Stimulated activated CD4-positive, alpha-beta T cell treated with anti-CD3 and anti-CD28 coated beads, Interleukin-2, amount 100 ng/mL, for 4 hours (primary cell): ENCODE results near the gene HES4.
"Not testable (repeated sequence)": the region's sequence is repeated elsewhere in the genome, so short reads cannot be mapped to it uniquely, and the experiment has no call there.

Source experiments
- DNase-seq: peaks from one replicate; pipeline ENCODE4 v3.0.0-alpha.2; 2020; ENCODE audit warnings: low read depth

HES4 gene

GRCh38 chr1:1033009-1033587, 33.2 kb upstream of the HES4 start:
- DNase-seq = peak; percentile 95

GRCh38 chr1:1032424-1032823, 32.5 kb upstream of the HES4 start:
- DNase-seq = no peak

DNA sequence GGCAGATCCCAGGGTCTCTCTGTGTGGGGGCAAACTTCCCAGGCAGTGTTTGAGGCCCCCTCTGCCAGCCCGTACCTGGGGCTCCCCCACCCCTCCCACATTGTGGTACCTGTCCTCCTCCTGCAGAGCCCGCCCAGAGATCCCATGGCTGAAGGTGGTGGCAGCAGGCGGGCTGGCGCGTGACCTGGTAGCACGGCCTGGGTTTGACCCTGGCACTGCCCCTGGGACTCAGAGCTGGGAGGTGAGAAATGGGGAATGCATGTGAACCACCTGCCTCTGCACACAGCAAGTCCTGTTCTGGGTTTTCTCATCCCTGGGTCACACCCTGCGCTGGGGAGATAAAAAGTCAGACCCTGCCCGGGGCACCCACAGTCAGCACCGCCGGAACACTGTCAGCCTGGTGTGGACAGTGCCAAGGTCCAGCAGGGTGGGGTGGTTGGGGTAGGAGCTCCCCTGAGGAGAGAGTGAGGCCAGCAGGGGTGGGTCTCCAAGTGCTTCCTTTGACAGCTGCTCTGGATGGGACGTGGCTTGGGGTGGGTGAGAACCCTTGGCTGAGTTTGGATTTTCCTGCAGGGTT, 31.9 kb upstream of the HES4 start:
- DNase-seq = no peak

GRCh38 chr1:1030867-1031658, 31.2 kb upstream of the HES4 start:
- DNase-seq = not testable (repeated sequence)

DNA sequence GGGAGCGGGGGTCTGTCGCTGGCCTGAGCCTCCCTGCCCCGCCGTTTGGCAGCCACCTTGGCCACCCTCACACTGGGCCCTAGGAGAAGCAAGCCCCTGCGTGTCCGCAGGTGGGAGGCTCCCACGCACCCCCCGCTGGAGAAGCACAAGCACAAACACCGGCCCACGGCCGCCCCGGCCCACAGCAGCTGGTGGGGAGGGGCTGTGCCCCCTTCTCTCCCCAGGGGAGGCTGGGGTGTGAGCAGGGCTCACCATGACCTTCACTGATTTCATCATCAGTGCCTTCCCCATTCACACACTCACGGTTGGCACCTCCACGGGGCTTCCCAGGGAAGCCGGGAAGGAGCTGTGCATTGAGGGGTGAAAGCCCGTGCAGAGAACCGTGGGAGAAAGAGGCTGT, 27.9 kb upstream of the HES4 start:
- no peak for DNase-seq

- DNase-seq = no peak
These were observed 26.9 kb upstream of the HES4 start for GRCh38 chr1:1026599-1027413.

GRCh38 chr1:1025730-1026129, 25.8 kb upstream of the HES4 start:
- DNase-seq = no peak

DNA sequence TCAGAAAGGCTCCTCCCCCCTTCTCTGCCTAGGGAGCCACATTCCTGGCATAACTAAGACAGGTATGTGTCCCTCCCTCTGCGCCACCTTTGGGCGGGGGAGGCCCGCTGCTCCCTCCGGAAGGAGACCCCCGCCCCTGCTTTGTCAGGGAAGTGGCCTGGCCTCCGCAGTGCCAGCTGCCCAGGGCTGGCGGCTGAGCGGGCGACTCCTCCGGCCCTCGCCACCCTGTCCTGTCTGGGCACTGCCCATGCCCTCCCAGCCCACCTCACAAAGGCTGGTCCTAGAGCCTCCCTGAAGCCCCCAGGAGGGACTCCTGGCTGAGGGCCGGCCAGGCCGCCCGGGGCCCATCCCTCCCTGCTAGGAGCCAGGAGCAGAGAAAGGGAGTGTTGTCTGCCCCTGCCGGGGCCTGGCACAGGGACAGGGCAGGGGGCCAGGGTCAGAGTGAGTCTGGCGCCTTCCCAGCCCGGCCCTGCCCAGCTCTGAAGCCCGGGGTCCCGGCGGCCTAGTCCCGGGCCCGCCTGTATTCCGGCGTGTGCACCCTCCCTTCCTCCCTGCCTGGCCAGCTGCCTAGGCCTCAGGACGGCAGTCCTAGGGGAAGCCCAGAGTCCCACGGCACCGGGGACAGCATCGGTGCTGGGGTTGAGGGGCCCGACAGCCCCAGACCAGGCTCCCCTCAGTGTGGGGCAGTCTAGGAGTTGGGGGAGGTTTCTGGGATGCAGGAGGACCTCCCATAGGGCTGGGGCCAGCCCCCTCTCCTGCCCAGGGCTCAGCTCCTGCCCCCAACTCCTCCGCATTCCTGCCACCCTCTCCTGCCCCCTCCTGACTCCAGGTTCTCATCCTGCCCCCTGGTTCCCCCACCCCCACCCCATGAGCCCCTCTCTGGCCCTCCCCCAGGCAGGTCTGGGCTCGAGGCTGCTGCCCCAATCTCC, 25.1 kb upstream of the HES4 start:
- no peak for DNase-seq

DNA sequence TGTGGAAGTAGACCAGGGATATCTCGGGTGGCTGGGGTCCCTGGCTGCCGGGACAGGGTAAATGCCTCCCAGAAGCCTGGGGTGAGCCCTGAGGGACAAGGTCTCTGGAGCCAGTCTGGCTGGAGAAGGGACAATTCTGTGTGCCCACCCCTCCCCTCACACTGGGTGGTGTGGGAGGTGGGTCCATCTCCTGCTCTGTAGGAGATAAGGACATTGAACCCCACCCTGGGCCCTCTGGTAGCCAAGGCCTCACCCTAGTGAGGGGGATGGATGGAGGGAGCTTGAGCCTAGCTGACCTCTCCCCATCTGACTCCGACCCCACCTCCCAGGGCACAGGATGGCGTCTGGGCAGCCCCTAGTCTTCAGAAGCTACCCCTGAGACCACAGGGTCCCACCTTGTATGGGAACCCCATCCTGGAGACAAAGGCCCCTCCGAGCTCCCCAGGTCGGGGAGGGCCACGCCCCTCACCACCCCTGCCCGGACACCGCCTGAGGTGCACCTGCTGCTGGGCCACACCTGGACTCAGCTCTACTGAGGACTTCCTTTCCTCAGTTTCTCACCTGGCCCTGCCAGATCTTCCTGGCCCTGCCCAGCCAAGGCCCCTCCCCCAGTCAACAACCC, 24.4 kb upstream of the HES4 start:
- DNase-seq = no peak

DNA sequence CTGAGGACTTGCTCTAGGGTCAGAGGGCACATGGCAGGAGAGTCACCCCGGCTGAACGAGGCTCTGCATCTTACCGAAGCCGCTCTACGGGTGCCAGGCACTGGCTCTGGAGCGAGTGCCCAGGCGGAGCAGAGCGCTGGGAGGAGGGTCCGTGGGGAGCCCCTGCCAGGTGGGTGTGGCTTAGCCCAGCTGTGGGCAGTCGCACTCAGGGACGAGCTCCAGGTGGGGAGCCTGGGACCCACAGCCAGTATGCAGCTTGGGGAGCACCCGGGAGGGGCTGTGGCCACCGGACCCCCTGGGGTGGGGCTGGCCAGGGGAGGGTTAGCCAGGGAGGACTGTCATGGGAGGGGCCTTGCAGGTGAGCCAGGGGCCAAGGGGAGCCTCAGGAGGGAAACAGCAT, 23.8 kb upstream of the HES4 start:
- no peak for DNase-seq

DNA sequence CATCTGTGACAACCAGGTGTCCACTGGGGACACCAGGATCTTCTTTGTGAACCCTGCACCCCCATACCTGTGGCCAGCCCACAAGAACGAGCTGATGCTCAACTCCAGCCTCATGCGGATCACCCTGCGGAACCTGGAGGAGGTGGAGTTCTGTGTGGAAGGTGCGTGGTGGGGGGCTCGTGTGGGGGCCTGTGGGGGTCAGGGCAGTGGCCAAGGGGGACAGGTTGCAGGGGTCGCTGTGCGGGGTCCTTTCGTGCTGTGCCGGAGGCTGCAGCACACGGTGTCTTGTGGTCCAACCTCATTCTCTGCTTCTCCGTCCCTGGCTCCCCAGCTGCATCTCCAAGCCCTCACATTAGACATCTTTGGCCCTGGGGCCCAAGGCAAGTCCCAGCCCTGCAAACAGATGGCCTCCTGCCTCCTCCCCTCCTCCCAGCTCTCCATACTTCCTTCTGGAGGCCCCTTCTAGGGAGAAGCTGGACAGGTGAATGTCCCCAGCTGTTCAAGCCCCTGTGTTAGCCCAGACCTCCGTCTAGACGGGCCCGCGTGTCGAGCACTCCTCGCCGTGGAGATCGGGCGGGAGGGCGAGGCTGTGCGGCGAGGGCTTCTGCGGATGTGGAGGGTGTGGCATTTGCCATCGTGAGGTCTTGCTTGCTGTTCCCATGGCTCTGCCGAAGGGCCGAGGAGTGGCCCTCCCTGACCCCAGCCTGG, 22.6 kb upstream of the HES4 start:
- no peak for DNase-seq

DNA sequence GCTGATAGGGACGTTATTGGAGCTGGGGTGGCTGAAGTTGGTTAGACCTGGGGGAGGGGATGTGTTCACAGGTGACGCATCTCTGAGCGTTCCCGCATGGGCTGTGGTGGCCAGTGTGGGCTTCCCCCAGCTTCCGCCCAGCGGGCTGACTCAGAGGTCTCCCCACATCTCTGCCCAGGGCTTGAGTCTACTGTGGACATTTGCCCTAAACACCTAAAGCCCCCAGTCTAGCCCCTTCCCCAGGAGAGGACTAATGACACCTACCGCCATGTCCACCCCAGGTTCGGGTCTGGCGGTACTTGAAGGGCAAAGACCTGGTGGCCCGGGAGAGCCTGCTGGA, 22.0 kb upstream of the HES4 start:
- DNase-seq = no peak

DNA sequence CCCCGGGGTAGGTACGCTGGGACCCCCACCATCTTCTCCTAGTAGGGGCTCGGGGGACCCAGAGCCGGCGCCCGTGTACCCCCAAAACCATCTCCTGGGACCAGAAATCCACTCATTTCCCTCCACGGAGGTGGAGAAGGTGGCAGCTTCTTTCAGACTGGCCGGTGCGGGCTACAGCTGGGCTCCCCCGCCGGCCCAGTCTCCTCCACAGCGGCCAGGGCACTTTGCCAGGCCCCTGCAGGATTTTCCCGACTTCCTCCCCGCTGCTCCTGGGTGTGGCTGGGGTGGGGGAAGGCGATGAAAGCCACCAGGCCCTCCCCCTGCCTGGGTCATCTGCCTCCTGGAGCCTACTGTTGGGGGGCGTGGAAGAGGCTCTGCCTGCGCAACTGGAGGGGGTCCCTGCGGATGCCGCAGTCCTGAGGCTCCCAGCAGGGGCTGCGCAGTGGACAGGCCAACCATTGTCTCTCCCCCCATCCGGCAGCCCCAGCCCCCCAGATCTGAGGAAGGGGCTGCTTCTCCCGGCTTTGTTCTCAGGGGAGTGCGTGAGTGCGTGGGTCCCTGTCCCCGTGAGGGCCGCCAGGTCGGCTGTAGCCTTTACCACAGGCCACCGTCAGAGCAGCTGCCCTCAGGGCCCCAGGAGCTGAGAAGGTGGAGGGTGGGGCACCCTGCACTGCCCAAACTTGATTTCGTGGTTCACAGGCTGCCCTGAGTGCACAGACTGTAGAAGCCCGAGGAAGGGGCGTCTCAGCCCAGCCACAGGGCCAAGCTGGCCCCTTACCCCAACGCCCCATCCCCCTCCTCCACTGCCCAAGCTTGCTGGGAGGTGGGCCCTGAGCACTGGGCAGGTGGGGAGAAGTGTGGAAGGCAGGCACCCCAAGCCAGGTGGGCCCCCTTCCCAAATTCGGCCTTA, 21.4 kb upstream of the HES4 start:
- no peak for DNase-seq

DNA sequence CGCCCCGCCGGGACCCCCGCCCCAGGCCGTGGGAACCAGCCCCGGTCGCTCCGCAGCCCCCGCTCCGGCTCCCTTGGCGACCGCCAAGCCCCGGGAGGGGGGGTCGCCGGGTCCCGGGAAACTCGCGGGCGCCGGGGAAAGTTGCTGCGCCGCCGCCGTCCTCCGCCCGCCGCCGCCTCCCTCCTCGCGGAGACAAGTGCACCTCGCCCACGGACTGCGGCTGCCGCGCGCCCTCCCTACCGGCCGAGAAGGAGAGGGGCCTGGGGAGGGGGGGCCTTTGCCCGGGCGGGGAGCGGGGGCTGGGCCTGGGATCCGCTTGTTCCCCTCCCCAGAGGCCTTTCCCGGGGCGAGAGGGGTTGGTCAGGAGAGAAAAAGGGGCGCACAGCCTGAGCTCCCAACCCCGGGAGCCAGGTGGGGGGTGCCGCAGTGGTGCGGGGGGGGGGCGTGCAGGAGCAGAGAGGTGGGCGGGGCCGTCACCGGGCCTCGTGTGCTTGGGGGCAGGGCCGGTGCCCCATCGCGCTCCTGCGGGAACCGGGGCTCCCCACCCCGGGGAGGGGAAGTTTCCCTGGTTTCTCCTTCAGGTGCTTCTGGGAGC, 20.6 kb upstream of the HES4 start:
- DNase-seq = peak; percentile 46

- DNase-seq = no peak
These were observed 20.1 kb upstream of the HES4 start, which contains the start of gene AGRN for GRCh38 chr1:1020000-1020404. Gene AGRN (plus strand): TSS chr1:1020120. CDS start chr1:1020173, 53 bp downstream.

DNA sequence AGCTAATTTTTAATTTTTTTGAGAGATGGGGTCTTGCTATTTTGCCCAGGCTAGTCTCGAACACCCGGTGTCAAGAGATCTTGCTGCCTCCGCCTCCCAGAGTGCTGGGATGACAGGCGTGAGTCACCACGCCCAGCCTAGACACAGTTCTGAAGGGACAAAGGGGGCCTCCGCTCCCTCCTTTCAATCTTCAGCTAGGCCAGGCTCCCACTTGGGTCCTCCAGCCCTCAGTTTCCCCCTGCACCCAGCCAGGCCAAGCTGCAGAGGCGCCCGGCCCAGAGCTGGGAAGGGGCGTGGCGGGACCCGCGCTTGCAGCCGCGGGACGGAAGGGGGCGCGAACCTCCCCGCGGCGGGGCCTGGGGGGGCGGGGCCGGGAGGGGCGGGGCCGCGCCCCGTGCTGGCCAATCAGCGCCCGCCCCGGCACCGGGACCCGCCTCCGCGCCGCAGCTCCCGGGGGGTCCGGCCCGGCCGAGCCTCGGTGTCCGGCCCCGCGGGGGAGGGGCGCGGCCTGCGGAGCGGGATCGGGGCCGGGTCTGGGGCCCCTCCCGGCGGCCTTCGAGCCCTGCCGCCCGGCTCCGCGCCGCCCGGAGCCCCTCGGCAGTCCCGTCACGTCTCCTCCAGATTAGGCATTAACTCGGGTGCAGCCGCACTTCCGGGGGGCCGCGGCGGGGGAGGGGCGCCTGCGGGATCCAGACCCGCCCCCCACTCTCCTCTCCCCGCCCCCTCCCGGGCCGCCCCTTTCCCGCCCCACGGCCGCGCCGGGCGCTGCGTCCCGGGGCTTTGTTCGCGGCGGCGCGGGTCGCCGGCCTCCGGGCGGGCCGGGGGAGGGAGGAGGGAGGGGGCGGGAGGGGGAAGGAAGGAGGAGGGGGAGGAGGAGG, 19.5 kb upstream of the HES4 start:
- DNase-seq = peak; percentile 73

- not testable (repeated sequence) for DNase-seq
These were observed 18.4 kb upstream of the HES4 start for GRCh38 chr1:1018321-1018685.
